Activated T-cell treated with anti-CD3 and anti-CD28 coated beads, Interleukin-2, amount 50 U/mL, for 72 hours (primary cell): Measurements from ENCODE around the gene ARHGEF16. TPM values are rescaled to one million over a fixed set of nuclear protein-coding genes. Genes with fewer than 3 reads are reported as not detected.

Experiments used
- ATAC-seq, 2 donors: fragments of 150-1000 bp; cut with Tn5 transposase; replicated peaks in 1 of 2; 2 replicates each; pipeline ENCODE4 v1.10.0; 2021; ENCODE audit warnings: moderate library complexity in 2 of 2, mild to moderate bottlenecking in 1 of 2
- DNase-seq, 2 donors: peaks; one replicate each; pipeline ENCODE4 v3.0.0; 2021 to 2022; ENCODE audit warnings: mixed read lengths in 1 of 2
- H3K27ac Mint-ChIP-seq: one replicate; pipeline ENCODE4 v1.8.0; 2022; ENCODE audit warnings: mild to moderate bottlenecking, moderate library complexity, mixed read lengths
- H3K27me3 Mint-ChIP-seq: one replicate; pipeline ENCODE4 v1.8.0; 2022; ENCODE audit warnings: low read depth, mixed read lengths
- H3K36me3 Mint-ChIP-seq, 2 donors: one replicate each; pipeline ENCODE4 v1.8.0; 2022; ENCODE audit warnings: mixed read lengths in 2 of 2, mild to moderate bottlenecking in 1 of 2; ENCODE audit not compliant: insufficient read depth in 2 of 2
- H3K4me1 Mint-ChIP-seq: one replicate; pipeline ENCODE4 v1.8.0; 2022; ENCODE audit warnings: low read depth, mixed read lengths
- H3K4me3 Mint-ChIP-seq, 2 donors: one replicate each; pipeline ENCODE4 v1.8.0; 2022; ENCODE audit warnings: mild to moderate bottlenecking in 2 of 2, mixed read lengths in 2 of 2, moderate library complexity in 2 of 2
- H3K9me3 Mint-ChIP-seq, 2 donors: one replicate each; pipeline ENCODE4 v1.8.0; 2022; ENCODE audit warnings: mixed read lengths in 2 of 2
- total RNA-seq, 2 donors: library from RNA; stranded (reverse); gene quantifications; one replicate each; pipeline ENCODE4 v1.2.3, GENCODE V29; 2022

The ARHGEF16 gene
- total RNA-seq, 2 donors from 2014 or later, result 0.14 TPM; not detected in 1

DNA sequence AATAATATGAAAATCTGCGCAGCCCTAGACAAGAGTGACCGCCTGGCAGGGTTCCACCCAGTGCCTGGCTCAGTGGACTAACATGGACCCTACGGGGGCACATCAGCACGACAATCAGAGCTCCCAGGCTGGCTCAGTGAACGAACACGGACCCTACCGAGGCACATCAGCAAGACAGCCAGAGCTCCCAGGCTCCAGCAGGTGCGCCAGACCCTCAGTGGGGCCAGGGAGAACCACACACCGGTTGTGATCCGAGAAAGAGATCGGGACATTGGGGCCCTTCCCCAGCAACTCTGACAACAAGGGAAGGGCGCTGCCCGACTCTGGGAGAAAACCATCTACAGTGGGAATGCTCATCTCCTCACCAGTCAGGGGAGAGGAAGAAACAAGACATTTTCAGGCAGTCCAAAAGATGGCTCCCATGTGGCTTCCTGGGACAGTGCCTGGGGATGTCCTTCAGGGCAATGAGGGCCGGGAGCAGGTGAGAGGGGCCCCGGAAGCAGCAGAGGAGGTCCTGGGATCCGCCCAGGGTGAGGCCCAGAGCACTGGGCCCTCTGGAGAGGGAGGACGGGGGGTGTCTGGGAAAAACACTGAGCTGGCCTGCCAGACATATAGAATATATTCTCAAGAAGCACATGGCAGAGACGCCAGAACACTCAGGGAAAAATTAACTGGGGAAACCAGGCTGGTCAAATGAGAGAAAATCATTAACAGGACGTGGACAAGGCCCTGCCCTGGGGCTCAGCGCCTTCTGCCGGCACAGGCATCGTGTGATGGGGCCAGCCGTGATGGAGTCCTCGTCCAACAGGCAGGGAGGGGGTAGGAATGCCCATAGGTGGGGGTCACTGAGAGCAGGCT, 4.8 kb downstream of the ARHGEF16 start:
- Mint-ChIP-seq H3K4me1 (no peaks in the 10 kb centered on the region), H3K9me3 (no peaks in the 10 kb centered on the region), H3K36me3 (no peaks in the 10 kb centered on the region), H3K27me3 (no peaks in the 10 kb centered on the region), H3K4me3 (no peak overlapping the region), H3K27ac (no peak overlapping the region)
- ATAC-seq (no peak), DNase-seq (no peak)

DNA sequence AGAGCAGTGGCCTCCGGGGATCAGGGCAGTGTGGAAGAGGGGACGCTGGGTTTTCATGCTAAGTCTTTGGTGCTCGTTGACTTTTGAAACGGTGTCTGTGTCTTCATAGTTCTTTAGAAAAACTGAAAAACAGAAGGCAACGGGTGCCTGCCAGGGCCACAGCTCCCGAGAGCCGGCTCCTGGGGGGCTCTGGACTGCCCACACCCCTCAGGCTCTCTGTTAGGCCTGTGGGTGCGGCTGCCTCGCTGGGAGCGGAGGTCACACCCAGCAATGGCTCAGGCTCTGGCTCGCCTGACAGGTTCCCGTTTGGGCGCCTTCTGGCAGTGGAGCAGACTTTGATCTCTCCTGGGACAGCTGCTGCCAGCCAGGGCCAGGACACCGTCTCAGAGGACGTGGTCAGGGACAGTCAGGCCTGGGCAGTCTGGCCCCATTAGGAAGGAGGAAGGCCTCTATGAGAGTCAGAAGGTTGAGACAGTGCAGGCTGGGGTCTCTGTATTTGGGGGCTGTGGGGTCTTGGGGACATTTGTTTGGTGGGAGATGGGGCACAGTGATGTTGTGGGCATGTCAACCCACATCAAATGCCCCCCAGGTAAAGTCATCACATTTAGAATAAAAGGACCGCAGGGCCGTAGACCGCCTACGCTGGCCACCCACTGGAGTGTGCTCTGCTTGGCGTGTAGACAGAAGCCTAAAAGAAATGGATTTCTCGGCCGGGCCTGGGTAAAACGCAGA, 5.6 kb downstream of the ARHGEF16 start:
- DNase-seq (no peak), ATAC-seq (no peak)
- H3K4me1 Mint-ChIP-seq, result no peaks in the 10 kb centered on the region
- H3K27me3 Mint-ChIP-seq, result no peaks in the 10 kb centered on the region
- no peak overlapping the region for H3K4me3 Mint-ChIP-seq
- H3K9me3 Mint-ChIP-seq, result no peaks in the 10 kb centered on the region
- no peak overlapping the region for H3K27ac Mint-ChIP-seq
- no peaks in the 10 kb centered on the region for H3K36me3 Mint-ChIP-seq

DNA sequence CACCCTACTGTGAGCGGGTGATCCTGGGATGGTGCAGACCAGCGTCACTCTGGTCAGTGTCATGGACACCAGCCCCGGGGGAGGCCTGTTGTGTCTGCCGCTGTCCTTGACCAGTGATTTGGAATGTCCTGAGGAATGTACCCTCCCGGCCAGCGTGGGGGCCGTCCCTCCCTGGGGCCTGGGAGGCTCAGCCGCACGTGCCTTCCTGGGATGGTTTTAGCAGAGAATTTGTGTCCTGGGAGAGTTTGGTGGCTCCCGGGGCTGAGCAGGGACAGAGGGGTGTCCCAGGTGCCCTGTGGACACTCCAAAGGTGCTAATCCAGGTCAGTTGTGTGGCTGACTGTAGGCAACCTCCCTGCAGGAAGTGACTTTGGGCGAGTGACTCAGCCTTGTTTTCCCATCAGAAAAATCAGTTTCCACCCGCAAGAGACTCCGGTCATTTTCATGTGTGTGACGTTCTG, 6.2 kb downstream of the ARHGEF16 start:
- DNase-seq (no peak), ATAC-seq (no peak)
- Mint-ChIP-seq H3K27ac (no peak overlapping the region), H3K36me3 (no peaks in the 10 kb centered on the region), H3K27me3 (no peaks in the 10 kb centered on the region), H3K9me3 (no peaks in the 10 kb centered on the region), H3K4me3 (no peak overlapping the region), H3K4me1 (no peaks in the 10 kb centered on the region)

DNA sequence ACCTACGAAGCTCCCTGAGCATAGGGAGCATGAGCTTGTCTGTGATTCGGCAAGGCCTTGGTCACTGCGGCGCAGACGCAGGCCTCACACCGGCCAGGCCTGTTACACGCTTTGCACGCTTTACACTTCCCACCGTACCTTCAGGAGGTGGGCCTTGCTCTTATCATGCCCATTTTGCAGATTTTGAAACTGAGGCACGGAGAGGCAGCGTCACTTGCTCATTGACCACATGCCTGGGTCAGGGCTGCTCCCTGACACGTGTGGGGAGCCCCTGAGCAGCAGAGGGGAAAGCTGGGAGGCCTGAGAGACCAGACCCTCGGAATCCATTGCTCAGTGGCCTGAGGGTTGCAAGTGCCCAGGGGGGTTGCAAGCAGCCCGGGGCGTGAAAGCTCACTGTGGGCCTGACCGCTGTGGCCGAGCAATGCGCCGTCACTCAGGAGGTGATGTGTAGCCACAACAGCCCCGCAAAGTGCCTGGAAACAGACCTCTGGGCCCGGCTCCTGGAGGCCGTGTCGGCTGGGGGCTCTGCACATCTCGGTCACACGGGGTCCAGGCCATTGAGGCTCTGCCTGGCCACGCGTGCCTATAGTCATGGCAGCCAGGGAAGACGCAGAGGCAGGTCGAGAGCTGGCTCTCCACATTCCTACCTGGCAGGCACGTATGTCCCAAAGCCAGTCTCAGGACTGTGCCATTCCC, 6.9 kb downstream of the ARHGEF16 start:
- ATAC-seq, result no peak
- no peak for DNase-seq
- H3K27me3 Mint-ChIP-seq, result no peaks in the 10 kb centered on the region
- no peak overlapping the region for H3K27ac Mint-ChIP-seq
- no peak overlapping the region for H3K4me3 Mint-ChIP-seq
- H3K4me1 Mint-ChIP-seq, result no peaks in the 10 kb centered on the region
- H3K36me3 Mint-ChIP-seq, result no peaks in the 10 kb centered on the region
- H3K9me3 Mint-ChIP-seq, result no peaks in the 10 kb centered on the region

DNA sequence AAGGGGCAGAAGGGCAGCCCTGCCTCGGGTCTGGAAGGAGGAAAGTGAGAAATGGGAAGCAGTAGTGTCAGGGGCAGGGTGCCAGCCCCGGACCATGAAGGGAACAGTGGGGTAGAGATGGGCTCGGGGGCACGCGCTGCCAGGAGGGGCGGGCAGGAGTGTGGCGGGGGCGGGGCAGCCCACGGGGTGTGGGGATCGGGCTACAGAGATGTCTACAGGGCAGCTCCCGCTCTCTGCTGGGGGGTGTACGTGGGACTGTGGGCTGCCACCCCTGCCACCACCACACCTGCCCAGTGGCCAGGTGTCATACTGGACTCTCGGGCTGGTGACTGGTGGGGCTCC, 7.4 kb downstream of the ARHGEF16 start:
- ATAC-seq (no peak), DNase-seq (no peak)
- Mint-ChIP-seq H3K36me3 (no peaks in the 10 kb centered on the region), H3K27me3 (no peaks in the 10 kb centered on the region), H3K4me3 (no peak overlapping the region), H3K27ac (no peak overlapping the region), H3K4me1 (no peaks in the 10 kb centered on the region), H3K9me3 (no peaks in the 10 kb centered on the region)

DNA sequence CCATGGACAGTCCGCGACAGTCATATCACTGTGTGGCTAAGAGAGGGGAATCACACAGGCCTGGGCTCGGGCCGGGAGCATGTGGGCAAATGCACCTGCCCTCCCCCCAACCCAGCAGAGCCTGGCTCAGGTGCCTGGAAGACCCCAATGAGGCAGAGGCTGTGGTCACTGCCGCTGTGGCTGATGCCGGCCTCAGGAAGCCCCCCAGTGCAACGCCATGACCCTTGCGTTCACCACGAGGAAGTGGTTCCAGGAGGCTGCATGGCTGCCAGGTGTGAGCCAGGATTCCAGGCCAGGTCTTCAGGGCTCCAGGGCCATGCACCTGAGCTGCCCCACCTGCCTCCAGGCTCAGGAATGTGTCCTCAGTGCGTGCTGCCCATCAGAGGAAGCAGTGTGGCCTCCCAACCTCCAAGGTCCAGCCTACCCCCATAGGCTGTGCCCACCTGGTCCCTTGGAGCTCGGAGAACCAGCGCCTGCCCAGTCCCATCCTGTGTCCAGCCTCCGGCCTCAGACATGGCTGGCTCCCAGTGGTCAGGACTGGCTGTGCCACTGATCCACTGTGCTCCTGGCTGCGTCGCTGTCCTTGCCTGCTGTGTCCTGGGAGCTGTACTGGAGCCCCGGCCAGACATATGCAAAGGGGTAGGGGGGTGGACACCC, 8.0 kb downstream of the ARHGEF16 start:
- no peaks in the 10 kb centered on the region for H3K27me3 Mint-ChIP-seq
- H3K4me1 Mint-ChIP-seq, result no peaks in the 10 kb centered on the region
- H3K27ac Mint-ChIP-seq, result no peak overlapping the region
- no peaks in the 10 kb centered on the region for H3K9me3 Mint-ChIP-seq
- no peak for DNase-seq
- no peak overlapping the region for H3K4me3 Mint-ChIP-seq
- no peaks in the 10 kb centered on the region for H3K36me3 Mint-ChIP-seq
- ATAC-seq, result no peak

DNA sequence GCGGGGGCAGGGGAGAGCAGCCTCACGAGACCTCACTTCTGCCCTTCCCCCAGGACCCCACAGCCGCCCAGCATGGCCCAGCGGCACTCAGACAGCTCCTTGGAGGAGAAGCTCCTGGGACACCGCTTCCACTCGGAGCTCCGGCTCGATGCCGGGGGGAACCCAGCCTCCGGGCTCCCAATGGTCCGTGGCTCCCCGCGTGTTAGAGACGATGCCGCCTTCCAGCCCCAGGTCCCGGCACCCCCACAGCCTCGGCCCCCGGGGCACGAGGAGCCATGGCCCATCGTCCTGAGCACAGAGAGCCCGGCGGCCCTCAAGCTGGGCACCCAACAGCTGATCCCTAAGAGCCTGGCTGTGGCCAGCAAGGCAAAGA, 8.5 kb downstream of the ARHGEF16 start:
- Mint-ChIP-seq H3K27ac (no peak overlapping the region), H3K9me3 (no peaks in the 10 kb centered on the region), H3K4me1 (no peaks in the 10 kb centered on the region), H3K36me3 (no peaks in the 10 kb centered on the region), H3K4me3 (no peak overlapping the region), H3K27me3 (no peaks in the 10 kb centered on the region)
- DNase-seq (no peak), ATAC-seq (no peak)

DNA sequence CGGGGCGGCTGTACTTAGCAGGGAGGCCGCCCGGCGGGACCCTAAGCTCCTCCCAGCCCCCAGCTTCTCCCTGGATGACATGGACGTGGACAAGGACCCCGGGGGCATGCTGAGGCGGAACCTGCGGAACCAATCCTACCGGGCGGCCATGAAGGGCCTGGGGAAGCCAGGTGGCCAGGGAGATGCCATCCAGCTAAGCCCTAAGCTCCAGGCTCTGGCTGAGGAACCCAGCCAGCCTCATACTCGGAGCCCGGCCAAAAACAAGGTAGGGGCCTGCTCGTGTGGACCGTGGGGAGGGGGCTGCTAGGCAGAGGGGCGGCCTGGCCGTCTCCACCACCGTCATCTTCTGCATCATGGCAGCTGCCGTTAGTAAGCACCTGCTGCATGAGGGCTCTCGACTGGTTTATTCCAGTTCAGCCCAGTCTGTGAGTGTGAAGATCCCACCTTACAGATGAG, 9.0 kb downstream of the ARHGEF16 start:
- Mint-ChIP-seq H3K4me3 (no peak overlapping the region), H3K36me3 (no peaks in the 10 kb centered on the region), H3K9me3 (no peaks in the 10 kb centered on the region), H3K4me1 (no peaks in the 10 kb centered on the region), H3K27ac (no peak overlapping the region), H3K27me3 (no peaks in the 10 kb centered on the region)
- ATAC-seq (no peak), DNase-seq (no peak)

DNA sequence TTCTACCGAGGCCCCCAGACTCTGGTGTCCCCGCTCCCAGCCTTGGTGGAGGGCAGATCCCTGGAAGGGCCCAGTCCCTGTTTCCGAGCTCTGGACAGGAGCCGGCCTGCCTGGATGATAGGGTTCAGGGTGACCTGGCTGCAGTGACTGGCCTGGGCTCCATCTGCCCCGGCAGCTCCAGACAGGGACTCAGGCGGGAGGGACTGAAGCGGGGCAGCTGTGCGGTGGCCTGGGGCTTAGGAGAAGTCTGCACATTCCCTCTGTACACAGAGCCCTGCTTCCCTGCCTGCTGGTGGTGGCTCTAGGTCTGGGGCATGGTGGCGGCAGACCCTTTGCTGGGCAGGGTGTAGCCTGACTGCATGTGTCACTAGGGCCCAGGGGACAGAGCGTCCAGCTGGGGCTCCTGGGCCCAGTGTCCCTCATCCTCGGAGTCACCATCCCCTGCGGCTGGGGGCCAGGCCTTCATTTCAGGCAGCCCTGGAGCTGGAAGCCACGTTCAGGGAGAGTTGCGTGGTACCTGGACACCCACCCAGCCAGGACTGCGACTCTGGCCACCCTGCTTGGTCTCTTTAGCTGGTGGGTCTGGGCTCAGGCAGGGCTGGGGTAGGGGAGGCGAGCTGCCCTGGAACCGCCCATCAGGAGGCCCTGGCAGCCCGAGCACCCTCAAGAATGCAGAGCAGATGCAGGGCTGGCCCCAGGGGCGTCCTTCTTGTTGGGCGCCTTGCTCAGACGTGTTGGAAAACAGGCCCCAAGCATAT, 9.6 kb downstream of the ARHGEF16 start:
- H3K4me3 Mint-ChIP-seq, result no peak overlapping the region
- H3K4me1 Mint-ChIP-seq, result no peaks in the 10 kb centered on the region
- no peaks in the 10 kb centered on the region for H3K36me3 Mint-ChIP-seq
- no peaks in the 10 kb centered on the region for H3K9me3 Mint-ChIP-seq
- DNase-seq (no peak), ATAC-seq (no peak)
- no peaks in the 10 kb centered on the region for H3K27me3 Mint-ChIP-seq
- H3K27ac Mint-ChIP-seq, result no peak overlapping the region

DNA sequence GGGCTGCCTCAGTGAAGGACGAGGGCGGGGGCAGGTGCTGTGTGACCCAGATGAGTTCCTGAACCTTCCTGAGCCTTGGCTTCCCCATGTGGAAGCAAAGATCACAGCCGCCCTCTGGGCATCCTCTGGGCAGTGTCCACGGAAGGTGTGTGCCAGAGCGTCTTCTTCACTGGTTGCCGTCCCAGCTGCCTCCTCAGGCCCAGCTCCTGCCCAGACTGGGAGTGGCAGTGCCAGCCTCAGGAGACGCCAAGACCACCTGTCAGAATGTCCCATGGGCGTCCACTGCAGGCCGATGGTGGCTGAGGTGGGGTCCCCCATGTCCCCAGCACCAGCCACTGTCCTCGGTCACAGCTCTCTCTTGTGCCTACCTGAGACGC, 10.2 kb downstream of the ARHGEF16 start:
- Mint-ChIP-seq H3K9me3 (no peaks in the 10 kb centered on the region), H3K36me3 (no peaks in the 10 kb centered on the region), H3K4me1 (no peaks in the 10 kb centered on the region), H3K27ac (no peak overlapping the region), H3K4me3 (no peak overlapping the region), H3K27me3 (no peaks in the 10 kb centered on the region)
- ATAC-seq (no peak), DNase-seq (no peak)

DNA sequence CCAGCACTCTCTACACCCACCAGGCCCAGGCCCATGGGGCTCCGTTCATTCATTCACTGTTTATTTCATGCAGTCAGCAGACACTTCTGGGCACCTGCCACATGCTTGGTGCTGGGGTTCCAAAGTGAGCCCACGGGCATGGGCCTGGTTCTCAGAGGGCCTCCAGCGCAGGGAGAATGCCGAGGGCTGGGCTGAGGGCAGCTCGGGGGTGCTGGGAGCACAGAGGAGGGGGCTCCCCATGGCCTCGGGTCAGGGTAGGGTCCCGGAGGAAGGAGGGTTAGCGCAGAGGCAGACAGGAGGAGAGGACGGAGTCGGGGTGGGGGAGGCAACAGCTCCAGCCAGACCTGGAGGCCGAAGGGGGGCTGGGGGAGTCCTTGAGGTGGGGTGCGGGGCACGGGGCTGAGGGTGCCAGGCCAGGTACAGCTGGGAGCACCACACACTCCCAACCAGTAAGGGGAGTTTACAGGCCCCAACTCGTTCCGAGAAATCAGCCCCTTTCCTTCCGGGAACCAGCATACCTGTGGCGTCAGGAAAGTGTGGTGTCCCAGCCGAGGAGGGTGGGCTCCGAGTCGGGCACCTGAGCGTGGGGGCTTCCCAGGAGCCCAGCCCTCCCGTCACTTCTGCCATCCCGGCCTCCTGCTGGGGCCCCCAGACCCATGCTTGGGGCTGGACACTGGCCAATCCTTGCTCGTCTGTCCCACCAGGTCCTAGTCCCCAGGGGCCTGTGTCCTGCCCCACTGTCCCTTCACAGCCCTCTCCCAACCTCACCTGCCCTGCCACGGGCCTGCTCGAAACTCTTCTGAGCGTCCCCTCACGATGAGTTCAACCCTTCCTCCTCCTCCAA, 10.8 kb downstream of the ARHGEF16 start:
- ATAC-seq, result no peak
- no peaks in the 10 kb centered on the region for H3K4me1 Mint-ChIP-seq
- no peak for DNase-seq

DNA sequence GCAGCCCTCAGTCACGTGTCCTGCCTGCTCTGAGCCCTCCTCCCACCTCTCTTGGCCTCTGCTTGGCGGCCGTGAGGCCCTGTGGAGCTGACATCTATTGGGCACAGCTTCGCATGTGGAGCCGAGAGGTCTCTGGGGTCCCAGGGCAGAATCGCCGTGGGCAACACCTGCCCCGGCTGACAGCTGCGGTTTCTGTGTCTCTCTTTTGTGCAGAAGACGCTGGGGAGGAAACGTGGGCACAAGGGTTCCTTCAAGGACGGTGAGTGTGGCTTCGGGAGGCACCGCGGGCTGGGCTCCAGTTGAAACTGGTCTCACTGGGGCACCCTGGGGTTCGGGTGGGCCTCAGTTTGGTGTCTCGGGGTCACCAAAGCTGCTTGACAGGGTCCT, 11.5 kb downstream of the ARHGEF16 start:
- no peaks in the 10 kb centered on the region for H3K4me1 Mint-ChIP-seq
- no peak overlapping the region for H3K4me3 Mint-ChIP-seq
- no peak for ATAC-seq
- no peaks in the 10 kb centered on the region for H3K9me3 Mint-ChIP-seq
- no peaks in the 10 kb centered on the region for H3K36me3 Mint-ChIP-seq
- H3K27ac Mint-ChIP-seq, result no peak overlapping the region
- no peak for DNase-seq
- no peaks in the 10 kb centered on the region for H3K27me3 Mint-ChIP-seq

More for the DNA sequence above, 10.8 kb downstream of the ARHGEF16 start:
- H3K27ac Mint-ChIP-seq, result no peak overlapping the region
- H3K4me3 Mint-ChIP-seq, result no peak overlapping the region
- H3K9me3 Mint-ChIP-seq, result no peaks in the 10 kb centered on the region
- H3K27me3 Mint-ChIP-seq, result no peaks in the 10 kb centered on the region
- H3K36me3 Mint-ChIP-seq, result no peaks in the 10 kb centered on the region
